ENCODE results near the gene ZYG11B.
A peak's percentile ranks its signal among the peaks of the same experiment; 100 is the strongest.
"Not testable (repeated sequence)": the region's sequence is repeated elsewhere in the genome, so short reads cannot be mapped to it uniquely, and the experiment has no call there.

Gene ZYG11B

DNA sequence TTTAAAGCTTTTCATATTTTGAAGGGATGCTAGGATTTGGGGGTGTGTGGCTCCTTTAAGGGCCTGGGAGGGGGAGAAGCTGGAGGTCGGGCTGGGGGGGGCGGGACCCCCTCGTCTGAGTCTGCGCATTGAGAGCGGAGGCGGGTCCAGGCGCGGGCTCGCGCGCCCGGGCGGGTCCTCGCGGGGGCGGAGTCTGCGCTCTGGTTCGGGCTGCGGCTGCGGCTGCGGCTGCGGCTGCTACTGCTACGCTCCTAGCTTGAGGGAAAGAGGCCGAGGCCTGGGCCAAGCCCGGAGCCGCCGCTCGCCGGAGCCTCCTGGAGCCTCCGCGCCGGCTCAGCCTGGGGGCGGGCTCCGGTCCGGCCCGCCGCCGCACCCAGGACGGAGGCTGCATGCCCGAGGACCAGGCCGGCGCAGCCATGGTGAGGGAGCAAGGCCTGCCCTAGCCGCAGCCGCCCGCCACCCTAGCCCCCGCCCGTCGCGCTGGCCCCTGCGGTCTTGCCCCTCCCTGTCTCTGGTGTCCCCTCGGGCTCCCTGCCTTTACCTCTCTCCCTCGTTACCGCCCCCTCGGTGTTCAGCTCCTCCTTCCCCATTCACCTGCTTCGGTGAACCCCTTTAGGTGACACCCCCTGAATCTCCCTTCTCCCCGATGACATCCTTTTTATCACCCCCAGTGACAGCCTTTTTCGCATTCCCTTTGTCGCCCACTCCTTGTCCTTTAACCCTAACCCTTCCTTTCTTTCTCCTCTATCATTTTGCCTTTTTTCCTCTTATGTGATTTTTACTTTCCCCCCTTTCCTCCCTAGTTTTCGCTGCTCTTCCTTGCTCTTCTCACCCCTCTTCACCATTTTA is at the start of gene ZYG11B:
TSS of gene ZYG11B (plus strand) at position 189 of the 849 bp plus-strand sequence. CDS start at position 390, 201 bp downstream.
- DNase-seq, result peak; percentile 80 to 93

DNA sequence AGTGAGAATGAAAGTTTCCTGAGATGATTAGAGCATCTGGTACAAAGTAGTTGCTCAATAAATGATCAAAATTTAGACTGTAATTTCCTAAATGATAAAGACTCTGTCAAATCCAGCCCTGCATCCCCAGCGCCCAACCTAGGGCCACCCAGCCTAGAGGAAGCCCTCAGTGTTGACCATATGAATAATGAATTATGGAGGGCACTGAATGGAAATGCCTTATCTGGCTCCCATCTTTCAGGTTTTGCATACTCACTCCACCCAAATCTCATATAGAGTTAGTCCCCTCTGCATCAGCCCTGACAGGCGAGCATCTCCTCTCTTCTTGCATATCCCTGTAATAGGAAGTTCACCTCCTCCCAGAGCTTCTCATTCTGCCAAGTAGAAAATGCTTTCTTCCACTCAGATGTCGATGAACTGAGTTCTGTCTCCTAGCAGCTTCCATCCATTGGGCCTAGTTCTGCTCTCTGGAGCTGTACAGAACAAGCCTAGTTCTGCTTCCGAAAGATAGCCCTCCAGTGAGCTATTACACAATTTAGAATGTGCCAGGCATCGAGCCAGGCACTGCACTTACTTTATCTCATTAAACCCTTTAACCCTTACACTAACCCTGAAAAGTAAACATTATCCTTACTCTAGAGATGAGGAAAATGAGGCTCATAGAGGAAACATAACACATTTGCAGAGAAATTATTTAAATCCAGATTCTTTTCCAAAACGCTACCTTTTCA is 49.0 kb upstream of the ZYG11B start:
- DNase-seq, result no peak

DNA sequence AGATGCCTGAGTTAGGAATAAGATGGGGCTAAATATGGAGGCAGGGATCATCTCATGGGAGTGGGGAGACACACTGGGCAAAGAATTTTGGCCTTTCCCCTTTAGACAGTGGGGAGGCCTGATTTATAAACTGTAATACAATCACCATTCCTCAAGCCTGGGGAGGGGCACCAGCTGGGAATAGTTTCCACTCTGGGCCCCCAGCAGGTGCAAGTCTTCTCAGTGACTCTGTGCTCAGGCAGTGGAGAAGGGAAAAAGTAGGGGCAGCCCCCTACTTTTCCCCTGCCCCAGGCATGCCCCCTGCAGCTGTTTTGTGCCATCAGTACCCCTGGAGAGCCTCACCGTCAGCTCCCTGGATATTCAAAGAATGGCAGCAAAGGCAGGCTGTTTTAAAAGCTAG is 47.2 kb upstream of the ZYG11B start:
- no peak for DNase-seq

DNA sequence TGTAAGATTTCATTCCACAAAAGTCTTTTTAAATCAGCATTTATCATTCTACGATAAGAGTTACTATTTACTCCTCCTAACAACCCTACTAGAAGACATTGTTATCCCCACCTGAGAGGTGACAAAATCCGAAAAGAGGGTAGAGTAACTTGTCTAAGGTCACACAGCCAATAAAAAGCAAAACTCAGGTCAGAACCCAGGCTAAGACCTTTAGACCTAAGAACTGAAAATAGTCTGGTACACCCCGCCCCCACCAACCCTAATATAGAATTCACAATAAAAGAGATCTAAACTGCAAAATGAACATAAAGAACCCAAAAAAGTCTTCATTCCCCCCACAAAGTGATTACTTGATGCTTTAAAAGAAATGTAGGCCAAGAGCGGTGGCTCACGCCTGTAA is 46.8 kb upstream of the ZYG11B start:
- DNase-seq, result no peak

DNA sequence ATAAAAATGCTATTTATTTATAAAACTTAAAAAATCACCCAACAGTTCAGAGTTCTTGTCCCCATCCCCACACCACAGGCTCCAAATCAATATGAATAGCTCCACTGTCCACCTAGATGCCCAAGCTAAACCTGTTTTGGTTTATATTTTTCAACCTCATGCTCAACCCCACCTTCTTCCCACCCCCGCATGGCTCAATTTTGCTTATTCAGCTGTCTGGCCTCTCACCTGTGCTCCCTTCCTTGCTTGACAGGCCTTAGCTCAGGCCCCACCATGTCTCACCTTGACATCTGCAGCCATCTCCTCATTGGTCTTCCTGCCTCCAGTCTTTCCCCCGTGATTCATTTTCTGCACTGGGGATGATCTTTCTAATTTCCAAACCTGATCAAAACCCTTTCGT is 45.9 kb upstream of the ZYG11B start:
- DNase-seq, result no peak

DNA sequence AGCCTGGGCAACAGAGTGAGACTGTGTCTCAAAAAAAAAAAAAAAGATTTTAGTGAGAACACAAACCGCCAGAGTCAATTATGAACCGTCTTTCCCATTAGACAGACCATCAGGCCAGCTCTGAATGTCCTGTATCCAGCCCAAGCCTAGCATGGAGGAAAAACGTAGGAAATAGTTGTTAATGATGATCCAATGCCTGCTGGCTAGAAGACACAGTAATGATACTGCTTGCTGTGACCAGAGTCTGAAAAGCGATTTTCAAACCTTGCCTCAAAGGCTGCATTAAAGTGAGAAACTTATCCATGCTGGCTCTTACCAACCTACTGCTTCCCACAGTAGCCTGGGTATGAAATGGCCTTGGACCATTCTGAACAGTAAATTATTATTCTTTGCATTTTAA is 45.1 kb upstream of the ZYG11B start:
- DNase-seq, result no peak

DNA sequence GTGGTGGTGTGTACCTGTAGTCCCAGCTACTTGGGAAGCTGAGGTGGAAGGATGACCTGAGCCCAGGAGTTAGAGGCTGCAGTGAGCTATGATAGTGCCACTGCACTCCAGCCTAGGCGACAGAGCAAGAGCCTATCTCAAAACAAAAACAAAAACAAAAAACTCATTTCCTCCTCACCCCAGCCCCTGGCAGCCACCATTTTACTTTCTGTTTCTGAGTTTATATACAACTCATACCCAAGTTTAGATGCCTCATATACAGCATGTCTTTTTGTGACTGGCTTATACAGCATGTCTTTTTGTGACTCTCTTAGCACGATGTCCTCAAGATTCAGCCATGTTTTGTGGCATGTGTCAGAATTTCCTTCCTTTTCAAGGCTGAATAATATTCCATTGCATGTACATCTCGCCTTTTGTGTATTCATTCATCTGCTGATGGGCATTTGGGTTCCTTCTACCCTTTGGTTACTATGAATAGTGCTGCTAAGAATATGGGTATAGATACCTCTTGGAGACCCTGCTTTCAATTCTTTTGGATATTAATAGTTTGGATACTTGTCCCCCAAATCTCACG is 42.8 kb upstream of the ZYG11B start:
- DNase-seq, result no peak

DNA sequence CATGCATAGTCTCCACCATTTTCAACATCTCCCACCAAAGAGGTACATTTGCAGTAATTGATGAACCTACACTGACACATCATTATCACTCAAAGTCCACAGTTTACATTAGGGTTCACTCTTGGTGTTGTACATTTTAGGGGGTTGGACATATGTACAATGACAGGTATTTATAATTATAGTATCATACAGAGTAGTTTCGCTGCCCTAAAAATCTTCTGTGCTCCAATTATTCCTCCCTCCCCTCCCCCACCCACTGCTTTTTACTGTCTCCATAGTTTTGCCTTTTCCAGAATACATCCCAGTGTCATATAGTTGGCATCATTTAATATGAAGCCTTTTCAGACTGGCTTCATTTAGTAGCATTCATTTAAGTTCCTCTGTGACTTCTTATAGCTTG is 41.7 kb upstream of the ZYG11B start:
- no peak for DNase-seq

DNA sequence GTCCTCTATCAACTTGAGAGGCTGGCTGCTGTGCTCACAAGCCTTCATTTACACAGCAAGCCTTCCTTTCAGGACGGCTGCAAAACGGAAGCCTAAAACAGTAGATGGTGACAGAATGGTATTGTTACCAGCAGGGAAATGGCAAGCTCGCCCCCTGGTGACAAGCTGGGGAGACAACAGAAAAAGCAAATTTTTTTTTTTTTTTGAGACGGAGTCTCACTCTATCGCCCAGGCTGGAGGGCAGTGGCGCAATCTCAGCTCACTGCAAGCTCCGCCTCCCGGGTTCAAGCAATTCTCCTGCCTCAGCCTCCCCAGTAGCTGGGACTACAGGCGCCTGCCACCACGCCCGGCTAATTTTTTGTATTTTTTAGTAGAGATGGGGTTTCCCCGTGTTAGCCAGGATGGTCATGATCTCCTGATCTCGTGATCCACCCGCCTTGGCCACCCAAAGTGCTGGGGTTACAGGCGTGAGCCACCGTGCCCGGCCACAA is 39.9 kb upstream of the ZYG11B start:
- peak; percentile 36 to 47 for DNase-seq

DNA sequence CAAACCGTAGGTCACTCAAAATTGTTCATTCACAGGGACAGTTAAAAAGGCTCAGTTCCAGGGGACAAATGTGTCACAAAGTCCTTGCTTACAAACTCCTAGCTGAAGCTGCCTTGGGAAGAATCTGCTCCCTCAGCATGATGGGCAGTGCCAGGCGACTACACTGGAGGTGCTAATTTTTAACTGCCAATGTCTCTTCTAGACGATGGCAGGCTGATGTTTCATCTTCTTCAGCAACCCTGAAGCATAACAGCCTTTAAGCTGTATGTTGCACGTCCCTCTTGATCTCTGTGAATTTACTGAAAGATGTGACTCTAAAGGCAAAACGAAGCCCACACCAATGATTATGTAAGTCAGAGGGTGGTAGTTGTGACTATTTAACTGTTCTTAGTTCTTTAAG is 39.4 kb upstream of the ZYG11B start:
- DNase-seq, result no peak

DNA sequence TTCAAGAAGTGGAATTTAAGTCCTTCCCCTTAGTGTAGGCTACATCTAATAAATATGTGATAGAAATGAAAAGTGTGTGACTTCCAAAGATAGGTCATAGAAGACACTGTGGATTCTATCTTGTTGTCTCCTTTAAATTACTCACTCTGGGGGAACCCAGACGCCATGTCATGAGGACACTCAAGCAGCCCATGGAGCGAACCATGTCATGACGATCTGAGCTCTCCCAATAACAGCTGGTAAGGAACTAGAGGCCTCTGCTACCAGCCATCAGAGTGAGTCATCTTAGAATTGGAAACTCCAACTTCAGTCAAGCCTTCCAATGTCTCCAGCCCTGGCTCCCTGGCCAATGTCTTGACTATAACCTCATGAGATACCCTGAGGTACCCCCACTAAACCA is 34.4 kb upstream of the ZYG11B start:
- DNase-seq, result no peak

DNA sequence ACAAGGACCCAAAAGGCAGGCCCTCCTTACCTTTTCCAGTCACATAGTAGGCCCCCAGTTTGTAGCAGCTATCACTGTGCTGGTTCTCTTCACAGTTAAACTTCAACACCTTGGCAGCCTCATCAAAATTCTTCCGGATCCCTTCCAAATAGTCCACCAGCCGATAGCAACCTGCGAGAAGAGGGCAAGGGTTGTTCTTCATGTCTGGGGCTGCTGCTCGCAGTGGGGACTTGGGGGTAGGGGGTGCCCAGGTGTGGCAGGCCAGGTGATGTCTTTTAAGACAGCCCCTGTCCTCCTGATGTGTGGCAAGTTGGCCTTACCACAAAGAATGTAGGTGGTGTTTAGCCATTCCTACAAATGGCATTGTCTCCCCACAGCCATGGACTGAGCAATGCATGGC is 33.6 kb upstream of the ZYG11B start:
- no peak for DNase-seq

DNA sequence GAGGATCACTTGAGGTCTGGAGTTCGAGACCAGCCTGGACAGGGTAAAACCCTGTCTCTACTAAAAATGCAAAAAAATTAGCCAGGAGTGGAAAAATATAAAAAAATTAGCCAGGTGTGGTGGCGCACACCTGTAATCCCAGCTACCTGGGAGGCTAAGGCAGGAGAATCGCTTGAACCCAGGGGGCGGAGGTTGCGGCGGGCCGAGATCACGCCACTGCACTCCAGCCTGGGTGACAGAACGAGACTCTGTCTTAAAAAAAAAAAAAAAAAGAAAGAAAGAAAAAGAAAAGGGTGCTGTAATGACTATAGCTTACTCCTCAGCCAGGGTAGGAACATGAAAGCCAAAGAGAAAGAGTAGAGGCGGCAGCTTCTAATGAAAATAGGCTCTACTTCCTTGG is 32.9 kb upstream of the ZYG11B start:
- DNase-seq, result not testable (repeated sequence)

DNA sequence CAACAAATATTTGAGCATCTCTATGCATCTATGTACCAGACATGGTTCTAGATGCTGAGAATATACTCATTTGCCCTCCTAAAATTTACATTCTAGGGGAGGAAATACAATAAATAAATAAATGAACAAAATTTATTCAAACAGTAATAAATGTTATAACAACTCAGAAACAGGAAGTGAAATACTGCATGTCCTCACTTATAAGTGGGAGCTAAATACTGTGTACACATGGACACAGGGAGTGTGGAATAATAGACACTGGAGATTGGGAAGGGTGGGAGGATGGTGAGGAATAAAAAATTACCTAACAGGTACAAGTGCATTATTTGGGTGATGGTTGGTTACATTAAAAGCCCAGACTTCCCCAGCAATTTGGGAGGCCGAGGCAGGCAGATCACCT is 32.4 kb upstream of the ZYG11B start:
- DNase-seq, result no peak

DNA sequence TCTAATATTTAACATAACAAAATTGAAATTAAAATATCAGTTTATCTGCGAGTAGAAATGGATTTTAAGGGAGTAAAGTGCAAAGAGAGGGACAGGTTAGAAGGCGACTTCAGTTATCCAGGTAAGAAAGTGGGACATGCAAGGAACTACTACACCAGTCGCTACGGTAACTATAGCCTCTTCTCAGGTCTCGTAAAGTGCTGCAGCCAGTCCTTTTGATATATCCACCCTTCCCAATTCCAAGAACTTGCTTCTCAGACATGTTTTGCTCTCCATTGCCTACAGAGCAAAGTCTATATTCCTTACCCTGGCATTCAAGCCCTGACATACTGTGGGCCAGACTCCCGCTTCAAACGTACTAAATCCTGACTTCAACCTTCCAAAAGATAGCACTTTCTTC is 30.6 kb upstream of the ZYG11B start:
- no peak for DNase-seq

DNA sequence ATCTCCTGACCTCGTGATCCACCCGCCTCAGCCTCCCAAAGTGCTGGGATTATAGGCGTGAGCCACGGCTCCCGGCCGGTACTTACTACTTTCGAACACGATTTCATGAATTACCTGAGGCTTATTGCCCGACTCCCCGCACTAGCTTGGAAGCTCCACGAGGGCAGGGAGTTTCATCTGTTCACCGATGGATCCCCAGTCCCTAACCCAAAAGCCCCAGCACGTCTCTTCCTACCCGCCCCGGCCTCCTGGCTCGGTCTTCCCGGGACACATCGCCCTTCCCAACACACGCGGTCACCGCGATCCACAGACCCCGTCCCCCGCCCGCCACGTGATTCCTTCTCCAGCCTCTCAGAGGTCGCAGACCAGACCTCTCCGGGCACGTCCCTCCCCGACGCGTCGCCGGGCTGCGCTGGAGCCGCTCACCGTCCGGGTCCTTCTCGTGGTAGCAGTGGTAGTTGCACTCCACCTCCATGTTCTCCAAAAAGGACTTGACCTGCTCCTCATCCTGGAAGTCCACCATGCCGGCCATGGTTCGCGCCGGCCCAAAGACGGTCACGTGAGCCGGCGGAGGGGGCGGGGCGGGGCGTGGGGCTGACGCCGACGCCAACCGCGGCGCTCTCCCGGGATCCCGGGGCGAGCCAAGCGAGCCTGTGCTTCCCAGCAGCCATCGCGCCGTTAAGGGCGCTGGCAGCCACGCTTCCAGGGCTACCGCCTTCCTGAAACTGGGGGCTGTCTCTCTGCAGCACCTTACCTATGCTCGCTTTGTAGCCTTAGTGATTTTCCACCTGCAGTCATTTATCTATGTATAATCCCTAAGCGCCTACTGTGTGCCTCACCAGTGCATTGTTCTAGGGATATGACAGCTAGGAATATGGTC is 28.2 kb upstream of the ZYG11B start, which contains the start of gene COA7:
TSS of gene COA7 (minus strand) at position 553 of the 880 bp plus-strand sequence. CDS start at position 532, 21 bp downstream.
- DNase-seq, result peak; percentile 79 to 85

DNA sequence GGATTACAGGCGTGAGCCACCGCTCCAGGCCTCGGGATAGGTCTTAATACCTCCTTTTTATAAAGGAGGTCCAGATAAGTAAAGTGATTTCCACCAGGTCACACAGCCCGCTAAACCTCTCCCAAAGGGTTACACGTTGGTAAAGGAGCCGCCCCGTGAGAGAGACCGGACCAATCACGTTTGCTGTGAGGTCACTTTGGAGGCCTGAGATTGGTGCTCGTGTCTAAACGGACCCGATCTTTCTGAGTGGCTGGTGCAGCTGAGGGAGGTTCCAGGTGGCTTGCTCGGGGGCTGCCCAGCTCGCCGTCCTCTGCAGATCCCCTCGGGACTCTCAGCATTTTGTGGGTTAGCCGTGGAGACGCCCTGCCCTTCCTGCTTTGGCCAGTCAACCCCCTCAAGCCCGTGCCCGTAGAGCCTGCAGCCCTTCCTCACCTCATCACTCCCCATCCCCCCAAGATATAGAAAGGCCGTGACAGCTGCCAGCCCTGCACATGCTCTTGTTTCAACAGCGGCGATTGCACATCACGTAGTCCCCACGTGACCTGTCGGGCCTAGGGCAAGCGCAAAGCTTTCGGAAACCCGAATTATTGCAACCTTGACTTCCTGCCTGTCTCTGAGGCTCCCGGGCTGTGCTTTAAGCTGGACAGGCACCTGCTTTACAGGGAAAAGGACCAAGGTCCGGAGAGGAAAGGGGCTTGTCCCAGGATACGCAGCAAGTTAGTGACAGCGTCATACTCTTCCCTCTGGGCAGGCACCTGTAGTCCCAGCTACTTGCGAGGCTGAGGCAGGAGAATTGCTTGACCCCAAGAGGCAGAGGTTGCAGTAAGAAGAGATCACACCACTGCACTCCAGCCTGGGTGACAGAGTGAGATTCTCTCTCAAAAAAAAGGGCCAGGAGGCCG is 23.1 kb upstream of the ZYG11B start:
- peak; percentile 91 to 95 for DNase-seq

DNA sequence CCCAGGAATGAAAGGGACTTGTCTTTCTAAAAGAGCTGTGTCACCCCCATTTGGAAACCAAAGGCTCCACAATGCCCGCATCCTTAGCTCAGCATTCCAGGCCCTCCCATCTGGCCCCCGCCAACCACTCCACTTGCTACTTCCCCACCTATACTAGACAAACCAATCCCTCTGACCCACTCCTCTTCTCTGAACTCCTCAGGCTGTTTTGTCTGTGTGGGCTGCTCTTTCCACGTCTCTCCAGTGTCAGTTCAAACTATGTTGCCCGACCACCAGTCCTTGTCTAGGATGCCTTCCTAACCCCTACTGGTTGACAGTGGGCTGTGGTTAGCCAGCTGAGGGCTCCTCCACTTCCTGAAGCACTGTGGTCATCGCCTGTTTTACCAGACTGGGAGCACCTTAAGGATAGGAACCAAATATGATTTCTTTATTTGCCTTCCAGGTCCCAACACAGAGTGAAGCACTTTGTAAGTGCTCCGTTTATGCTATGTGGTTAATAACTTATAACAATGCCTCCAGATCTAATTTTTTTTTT is 20.1 kb upstream of the ZYG11B start:
- no peak for DNase-seq

DNA sequence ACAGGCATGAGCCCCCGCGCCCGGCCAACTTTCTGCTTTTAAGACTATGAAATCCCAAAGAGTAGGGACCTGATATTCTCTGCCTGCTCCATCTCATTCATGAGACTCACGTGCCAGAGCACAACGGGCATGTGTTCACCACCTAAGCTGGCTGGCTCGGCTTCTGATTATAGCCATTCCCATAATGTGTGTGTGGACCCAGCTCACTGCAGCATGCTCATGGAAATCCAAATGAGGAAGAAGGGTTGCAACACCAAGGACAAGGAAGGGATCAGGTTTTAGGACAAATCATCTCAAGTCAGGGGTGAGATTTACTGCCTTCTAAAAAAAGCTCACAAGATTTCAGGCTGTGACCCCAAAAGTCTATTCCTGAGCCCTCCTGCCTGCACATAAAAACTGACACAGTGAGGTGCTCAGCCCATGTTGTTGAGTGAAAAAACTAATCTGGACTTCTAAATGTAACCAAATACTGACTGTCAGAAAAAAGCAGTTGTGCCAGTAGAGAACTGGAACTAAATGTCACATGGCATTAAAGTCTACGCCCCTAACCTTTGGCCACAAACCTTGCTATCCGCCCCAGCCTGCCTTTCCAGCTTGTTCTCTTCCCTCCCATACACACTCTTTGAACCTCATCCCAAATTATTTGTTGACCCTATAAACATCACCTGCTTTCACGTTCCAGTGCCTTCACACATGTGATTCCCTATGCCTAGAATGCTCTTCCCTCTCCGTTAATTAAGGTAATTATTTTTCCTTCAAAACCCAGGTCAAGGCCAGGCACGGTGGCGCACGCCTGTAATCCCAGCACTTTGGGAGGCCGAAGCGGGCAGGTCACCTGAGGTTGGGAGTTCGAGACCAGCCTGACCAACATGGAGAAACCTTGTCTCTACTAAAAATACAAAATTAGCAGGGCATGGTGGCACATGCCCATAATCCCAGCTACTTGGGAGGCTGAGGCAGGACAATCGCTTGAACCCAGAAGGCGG is 19.0 kb upstream of the ZYG11B start:
- no peak for DNase-seq

All from hippocampal formation (tissue), 2 donors.